ENCODE results near the gene GLO1. TPM values are rescaled to one million over a fixed set of nuclear protein-coding genes. Genes with fewer than 3 reads are reported as not detected.

Gene GLO1
- total and polyA plus RNA-seq, 2 donors (not counting 3 experiments of a cell fraction or from before 2014, with no cell fraction given) = 70.3 to 120 TPM

- CTCF ChIA-PET = interaction anchor here (1.4 to 2.2 kb wide), 5 partner anchors 11 to 692 kb away, joined by 3 to 11 read pairs (median 6); partner anchors contain the start of gene DNAH8
- TF ChIP-seq CTCF (IDR thresholded peaks at IDR 0.05; ENCODE audit: extremely low read depth in 1 of 2, insufficient read depth in 1 of 2, low read depth in 1 of 2, low read length in 2 of 2) (no peak), POLR2AphosphoS5 (IDR thresholded peaks at IDR 0.05; ENCODE audit: insufficient read depth, low read depth, low read length) (peak; percentile 29)
- POLR2A ChIA-PET = interaction anchor here (1.1 kb wide), 1 partner anchor 22 kb away, joined by 3 read pairs; the partner anchor contains the start of gene GLO1
- peak; percentile 80 for FAIRE-seq
- peak overlapping the region; percentile 3 for H3K4me2 ChIP-seq (ENCODE audit: insufficient read depth, low read length)
- no peak overlapping the region for H3K4me3 ChIP-seq (replicated peaks in 1 of 3; ENCODE audit: insufficient read depth in 1 of 3, low read depth in 1 of 3, low read length in 3 of 3)
- no peak for DNase-seq (ENCODE audit: low read depth, low spot score)
- no peak overlapping the region for H3K9ac ChIP-seq (replicated peaks; ENCODE audit: extremely low read depth, insufficient read depth, low read length)
- no peaks in the 10 kb centered on the region for H3K27me3 ChIP-seq (ENCODE audit: control insufficient read depth in 2 of 2, insufficient read depth in 2 of 2, low read length in 2 of 2)
- H4K20me1 ChIP-seq (replicated peaks; ENCODE audit: control insufficient read depth, extremely low read depth, insufficient read depth, low read length) = no peaks in the 10 kb centered on the region
- no peaks in the 10 kb centered on the region for H3K36me3 ChIP-seq (ENCODE audit: control insufficient read depth in 2 of 2, extremely low read depth in 1 of 2, insufficient read depth in 2 of 2, low read length in 2 of 2)
- no peaks in the 10 kb centered on the region for H3K79me2 ChIP-seq (ENCODE audit: control insufficient read depth, insufficient read depth, low read length)
- H3K9me3 ChIP-seq (replicated peaks; ENCODE audit: control insufficient read depth, insufficient read depth, low read length) = no peaks in the 10 kb centered on the region
- H3K4me1 ChIP-seq (ENCODE audit: control insufficient read depth, extremely low read depth, insufficient read depth, low read length) = peaks cover 11% of the 10 kb centered on the region
- no TSS peak for BruUV-seq (replicated peaks)
- no peaks in the 10 kb centered on the region for H3K9me1 ChIP-seq (replicated peaks; ENCODE audit: control insufficient read depth, extremely low read depth, insufficient read depth, low read length)
- H2AFZ ChIP-seq (ENCODE audit: low read depth, low read length) = no peak overlapping the region
- dilution Hi-C loops (cut with MboI; ENCODE audit: extremely low pct_ligation_motif_present, low sequenced_read_pairs) (no loop called here), intact Hi-C loops (cut with micrococcal nuclease) (no loop called here)
- H3K27ac ChIP-seq (ENCODE audit: insufficient read depth, low read depth, low read length) = no peak overlapping the region
These were observed 22.7 kb upstream of the GLO1 start for GRCh38 chr6:38725414-38726183.

GRCh38 chr6:38724343-38724742, 21.4 kb upstream of the GLO1 start:
- POLR2A ChIA-PET = interaction anchor here (1.1 kb wide), 1 partner anchor 21 kb away, joined by 3 read pairs; the partner anchor contains the start of gene GLO1

More at GRCh38 chr6:38724343-38724742, 21.4 kb upstream of the GLO1 start:
- no peaks in the 10 kb centered on the region for H4K20me1 ChIP-seq (replicated peaks; ENCODE audit: control insufficient read depth, extremely low read depth, insufficient read depth, low read length)
- CTCF ChIA-PET = interaction anchor here (0.6 to 2.2 kb wide), 6 partner anchors 10 to 1230 kb away, joined by 3 to 11 read pairs (median 4); partner anchors contain the start of gene DNAH8
- H3K4me2 ChIP-seq (ENCODE audit: insufficient read depth, low read length) = no peak overlapping the region
- FAIRE-seq (no peak), DNase-seq (ENCODE audit: low read depth, low spot score) (no peak)
- H3K36me3 ChIP-seq (ENCODE audit: control insufficient read depth in 2 of 2, extremely low read depth in 1 of 2, insufficient read depth in 2 of 2, low read length in 2 of 2) = no peaks in the 10 kb centered on the region
- H3K9me1 ChIP-seq (replicated peaks; ENCODE audit: control insufficient read depth, extremely low read depth, insufficient read depth, low read length) = no peaks in the 10 kb centered on the region
- H3K9ac ChIP-seq (replicated peaks; ENCODE audit: extremely low read depth, insufficient read depth, low read length) = no peak overlapping the region
- no peak overlapping the region for H3K27ac ChIP-seq (ENCODE audit: insufficient read depth, low read depth, low read length)
- no TSS peak for BruUV-seq (replicated peaks)
- H3K4me1 ChIP-seq (ENCODE audit: control insufficient read depth, extremely low read depth, insufficient read depth, low read length) = peaks cover 19% of the 10 kb centered on the region
- H2AFZ ChIP-seq (ENCODE audit: low read depth, low read length) = no peak overlapping the region
- no peaks in the 10 kb centered on the region for H3K27me3 ChIP-seq (ENCODE audit: control insufficient read depth in 2 of 2, insufficient read depth in 2 of 2, low read length in 2 of 2)
- no peaks in the 10 kb centered on the region for H3K79me2 ChIP-seq (ENCODE audit: control insufficient read depth, insufficient read depth, low read length)
- intact Hi-C loops (cut with micrococcal nuclease) (no loop called here), dilution Hi-C loops (cut with MboI; ENCODE audit: extremely low pct_ligation_motif_present, low sequenced_read_pairs) (no loop called here)
- no peaks in the 10 kb centered on the region for H3K9me3 ChIP-seq (replicated peaks; ENCODE audit: control insufficient read depth, insufficient read depth, low read length)
- no peak overlapping the region for H3K4me3 ChIP-seq (replicated peaks in 1 of 3; ENCODE audit: insufficient read depth in 1 of 3, low read depth in 1 of 3, low read length in 3 of 3)
- TF ChIP-seq JUN (IDR thresholded peaks at IDR 0.05; ENCODE audit: borderline replicate concordance, insufficient read depth, insufficient read length, low read depth) (no peak), CTCF (IDR thresholded peaks at IDR 0.05; ENCODE audit: extremely low read depth in 1 of 2, insufficient read depth in 1 of 2, low read depth in 1 of 2, low read length in 2 of 2) (no peak), EZH2 (IDR thresholded peaks at IDR 0.05; ENCODE audit: borderline replicate concordance, low read depth, low read length, severe bottlenecking) (no peak), POLR2A (IDR thresholded peaks at IDR 0.05; ENCODE audit: low read depth, low read length) (no peak), MYC (IDR thresholded peaks at IDR 0.05; ENCODE audit: low read depth, low read length) (no peak), GATA2 (IDR thresholded peaks at IDR 0.05; ENCODE audit: insufficient read depth, insufficient read length, low read depth, low read length) (no peak)
